Effector memory CD8-positive, alpha-beta T cell (primary cell): ENCODE results near the gene NPEPL1.

Source experiments
- ATAC-seq: fragments of 150-1000 bp; cut with Tn5 transposase; replicated peaks from 2 replicates; pipeline ENCODE4 v1.10.0; 2021; ENCODE audit warnings: mild to moderate bottlenecking, moderate library complexity
- DNase-seq, 3 experiments: peaks; one replicate each; pipeline ENCODE4 v3.0.0; 2021
- H3K27ac Mint-ChIP-seq, 2 donors: one replicate each; pipeline ENCODE4 v1.8.0; 2022; ENCODE audit warnings: mild to moderate bottlenecking in 2 of 2, mixed read lengths in 2 of 2, moderate library complexity in 2 of 2
- H3K27me3 Mint-ChIP-seq, 2 donors: one replicate each; pipeline ENCODE4 v1.8.0; 2022; ENCODE audit warnings: mixed read lengths in 2 of 2
- H3K36me3 Mint-ChIP-seq: one replicate; pipeline ENCODE4 v1.8.0; 2022; ENCODE audit warnings: mild to moderate bottlenecking, moderate library complexity, mixed read lengths; ENCODE audit not compliant: insufficient read depth
- H3K4me1 Mint-ChIP-seq, 2 donors: one replicate each; pipeline ENCODE4 v1.8.0; 2022; ENCODE audit warnings: low read depth in 2 of 2, mixed read lengths in 2 of 2
- H3K4me3 Mint-ChIP-seq, 2 donors: one replicate each; pipeline ENCODE4 v1.8.0; 2022; ENCODE audit warnings: mild to moderate bottlenecking in 2 of 2, mixed read lengths in 2 of 2, moderate library complexity in 2 of 2
- H3K9me3 Mint-ChIP-seq, 2 donors: one replicate each; pipeline ENCODE4 v1.8.0; 2022; ENCODE audit warnings: mixed read lengths in 2 of 2

NPEPL1 gene

GRCh38 chr20:58664331-58664730 lies 28.3 kb upstream of the NPEPL1 start:
- Mint-ChIP-seq H3K4me1 (peaks cover 24 to 50% of the 10 kb centered on the region in 2 donors), H3K27ac (peak overlapping the region in 1 of 2 donors; percentile 64), H3K36me3 (peaks cover 41% of the 10 kb centered on the region), H3K9me3 (no peaks in the 10 kb centered on the region), H3K4me3 (no peak overlapping the region), H3K27me3 (no peaks in the 10 kb centered on the region)
- no peak for DNase-seq
- no peak for ATAC-seq

DNA sequence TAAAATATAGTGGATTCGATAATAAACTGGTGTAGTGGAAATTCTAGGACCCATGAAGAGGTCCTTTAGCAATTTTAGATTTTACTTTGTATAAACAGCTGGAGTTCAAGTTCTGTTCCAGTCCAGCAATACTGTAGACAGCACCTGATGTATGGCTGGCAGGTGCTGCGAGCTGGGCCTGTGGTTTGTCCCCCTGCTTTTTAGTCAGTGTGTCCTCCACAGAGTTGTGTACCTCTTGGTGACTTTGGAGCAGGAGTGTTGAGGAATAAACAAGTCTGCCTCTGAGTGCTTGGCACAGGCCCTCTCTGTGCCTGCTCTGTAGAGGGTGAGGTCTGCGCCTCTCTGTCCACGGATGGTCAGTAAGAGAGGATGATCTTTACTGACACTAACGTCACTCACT lies 27.7 kb upstream of the NPEPL1 start:
- no peaks in the 10 kb centered on the region for H3K9me3 Mint-ChIP-seq
- H3K4me3 Mint-ChIP-seq, result no peak overlapping the region
- no peaks in the 10 kb centered on the region for H3K27me3 Mint-ChIP-seq
- ATAC-seq (no peak), DNase-seq (no peak)
- peaks cover 44% of the 10 kb centered on the region for H3K36me3 Mint-ChIP-seq
- H3K27ac Mint-ChIP-seq, result peak overlapping the region in 1 of 2 donors; percentile 41
- H3K4me1 Mint-ChIP-seq, result peaks cover 19 to 45% of the 10 kb centered on the region in 2 donors

DNA sequence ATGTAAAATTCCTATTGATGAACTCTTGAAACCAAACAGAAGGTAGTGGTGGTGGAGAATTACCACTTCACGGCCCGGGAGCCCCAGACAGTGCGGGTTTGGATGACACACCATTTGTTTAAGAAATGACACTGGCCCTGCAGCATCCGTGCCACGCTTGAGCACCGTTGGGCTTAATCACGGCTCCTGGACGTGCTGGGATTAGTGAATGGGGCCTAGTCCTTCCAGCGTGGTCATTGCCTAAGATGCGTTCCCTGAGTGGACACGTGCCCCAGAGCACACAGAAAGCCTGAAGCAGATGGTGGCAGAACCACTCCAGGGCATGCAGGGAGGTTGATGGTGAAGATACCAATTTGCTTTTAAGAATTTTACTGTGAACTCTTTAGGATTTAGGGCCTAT lies 27.0 kb upstream of the NPEPL1 start:
- no peaks in the 10 kb centered on the region for H3K27me3 Mint-ChIP-seq
- H3K4me3 Mint-ChIP-seq, result no peak overlapping the region
- H3K9me3 Mint-ChIP-seq, result no peaks in the 10 kb centered on the region
- peak overlapping the region in 1 of 2 donors; percentile 41 for H3K27ac Mint-ChIP-seq
- DNase-seq (no peak), ATAC-seq (no peak)
- H3K4me1 Mint-ChIP-seq, result peaks cover 16 to 39% of the 10 kb centered on the region in 2 donors
- H3K36me3 Mint-ChIP-seq, result peaks cover 49% of the 10 kb centered on the region

DNA sequence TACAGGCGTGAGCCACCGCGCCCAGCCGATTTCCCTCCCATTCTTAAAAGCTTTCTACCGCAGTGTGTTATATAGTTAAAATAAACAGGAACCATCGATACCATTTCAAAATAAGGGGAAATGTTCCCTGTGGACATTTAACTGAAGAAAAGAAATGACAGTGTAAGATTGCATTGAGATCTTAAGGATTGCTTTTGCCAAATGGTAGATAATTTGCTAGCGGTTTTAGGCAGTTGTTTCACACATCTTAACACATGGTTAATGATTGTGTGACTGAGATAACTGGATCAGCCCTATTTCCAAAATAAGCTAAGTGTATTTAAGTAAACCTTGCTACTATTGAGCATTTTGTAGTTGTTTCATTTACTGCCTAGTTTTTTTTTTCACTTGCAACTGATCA lies 25.9 kb upstream of the NPEPL1 start:
- DNase-seq (no peak), ATAC-seq (no peak)
- H3K27me3 Mint-ChIP-seq, result no peaks in the 10 kb centered on the region
- H3K36me3 Mint-ChIP-seq, result peaks cover 43% of the 10 kb centered on the region
- H3K4me1 Mint-ChIP-seq, result peaks cover 7 to 29% of the 10 kb centered on the region in 2 donors
- no peak overlapping the region for H3K27ac Mint-ChIP-seq
- H3K4me3 Mint-ChIP-seq, result no peak overlapping the region
- no peaks in the 10 kb centered on the region for H3K9me3 Mint-ChIP-seq

DNA sequence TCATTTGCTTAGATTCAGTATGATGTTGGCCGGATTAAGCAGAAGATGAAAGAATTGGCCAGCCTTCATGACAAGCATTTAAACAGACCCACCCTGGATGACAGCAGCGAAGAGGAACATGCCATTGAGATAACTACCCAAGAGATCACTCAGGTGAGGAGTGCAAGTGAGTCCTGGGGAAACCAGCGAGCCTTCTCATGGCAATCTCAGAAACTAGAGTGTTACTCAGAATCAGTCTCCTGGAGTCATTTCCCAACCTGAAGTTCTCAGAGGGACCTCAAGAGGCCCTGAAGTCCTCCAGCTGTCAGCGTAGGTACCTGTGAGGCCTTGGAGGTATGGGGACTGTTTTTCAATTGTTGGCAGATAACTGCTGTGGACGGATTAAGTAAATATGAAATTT lies 24.6 kb upstream of the NPEPL1 start:
- ATAC-seq, result no peak
- Mint-ChIP-seq H3K4me3 (no peak overlapping the region), H3K27ac (no peak overlapping the region), H3K36me3 (peaks cover 48% of the 10 kb centered on the region), H3K9me3 (no peaks in the 10 kb centered on the region), H3K27me3 (no peaks in the 10 kb centered on the region), H3K4me1 (peaks cover 2 to 22% of the 10 kb centered on the region in 2 donors)
- DNase-seq, result no peak

DNA sequence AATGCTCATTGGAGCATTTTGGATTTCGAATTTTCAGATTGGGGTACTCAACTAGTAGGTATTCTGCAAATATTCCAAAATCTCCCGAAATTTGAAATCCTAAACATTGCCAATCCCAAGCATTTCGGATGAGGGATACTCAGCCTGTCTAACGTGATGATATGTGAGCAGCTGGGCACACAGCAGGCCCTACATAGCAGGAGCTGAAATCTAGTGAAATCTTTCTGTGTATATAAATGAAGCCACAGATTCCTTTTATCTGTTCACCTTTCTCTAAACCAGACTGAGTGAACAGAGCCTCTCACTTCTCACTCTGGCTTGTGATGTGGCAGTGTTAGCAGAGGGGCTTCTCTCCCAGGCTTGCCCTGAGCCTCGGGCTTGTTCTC lies 23.7 kb upstream of the NPEPL1 start:
- Mint-ChIP-seq H3K4me3 (no peak overlapping the region), H3K27ac (no peak overlapping the region), H3K4me1 (peaks cover 2 to 15% of the 10 kb centered on the region in 2 donors), H3K9me3 (no peaks in the 10 kb centered on the region), H3K36me3 (peaks cover 52% of the 10 kb centered on the region), H3K27me3 (no peaks in the 10 kb centered on the region)
- ATAC-seq (no peak), DNase-seq (no peak)

DNA sequence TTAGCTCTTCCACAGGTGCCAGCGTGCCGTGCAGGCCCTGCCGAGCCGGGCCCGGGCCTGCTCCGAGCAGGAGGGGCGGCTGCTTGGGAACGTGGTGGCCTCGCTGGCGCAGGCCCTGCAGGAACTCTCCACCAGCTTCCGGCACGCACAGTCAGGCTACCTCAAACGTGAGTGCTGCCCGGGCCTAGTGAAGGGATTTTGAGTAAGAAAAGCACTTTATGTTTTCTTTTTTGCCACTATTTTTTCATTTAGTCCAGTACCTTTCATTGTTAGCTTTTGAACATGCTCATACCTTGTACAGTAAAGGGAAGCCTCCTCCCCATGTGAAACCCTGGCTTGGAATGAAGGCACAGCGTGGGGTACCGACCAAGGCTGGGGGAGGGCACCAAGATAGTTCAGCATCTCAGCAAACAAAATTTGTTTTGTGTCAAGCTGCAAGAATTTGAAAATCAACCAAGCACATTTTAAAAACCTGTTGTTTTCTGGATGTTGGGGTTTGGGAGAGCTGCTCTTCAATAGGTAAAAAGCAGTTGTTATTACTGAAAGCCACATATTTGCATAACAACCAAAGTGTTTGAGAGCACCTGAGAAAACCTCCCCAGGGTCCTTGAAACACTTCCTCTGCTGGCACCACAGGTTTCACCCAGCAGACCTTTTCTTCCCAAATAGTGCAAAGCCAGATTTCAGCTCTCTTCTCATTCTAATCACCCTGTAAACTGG lies 23.2 kb upstream of the NPEPL1 start:
- Mint-ChIP-seq H3K9me3 (no peaks in the 10 kb centered on the region), H3K4me3 (no peak overlapping the region), H3K36me3 (peaks cover 58% of the 10 kb centered on the region), H3K27me3 (no peaks in the 10 kb centered on the region), H3K27ac (no peak overlapping the region), H3K4me1 (peaks cover 2 to 14% of the 10 kb centered on the region in 2 donors)
- DNase-seq (no peak), ATAC-seq (no peak)

DNA sequence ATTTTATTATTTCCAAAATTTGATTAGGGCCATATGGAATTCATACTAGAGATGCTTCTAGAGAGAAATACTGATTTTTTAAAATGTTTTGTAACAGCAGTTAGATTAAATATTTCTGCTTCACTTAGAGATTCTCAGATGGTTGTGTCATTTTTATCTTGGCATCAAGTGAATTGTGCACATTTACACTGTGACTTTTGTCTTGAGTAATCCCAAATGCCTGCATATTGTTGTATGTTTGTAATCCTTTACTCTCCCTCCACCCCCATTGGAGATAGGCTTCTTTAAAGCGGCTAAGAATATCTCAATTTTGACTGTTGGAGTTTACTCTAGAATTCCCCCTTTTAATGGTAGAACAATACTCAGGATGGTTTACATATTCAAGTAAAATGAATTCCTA lies 22.5 kb upstream of the NPEPL1 start:
- H3K9me3 Mint-ChIP-seq, result no peaks in the 10 kb centered on the region
- ATAC-seq (no peak), DNase-seq (no peak)
- H3K4me3 Mint-ChIP-seq, result no peak overlapping the region
- no peaks in the 10 kb centered on the region for H3K27me3 Mint-ChIP-seq
- H3K36me3 Mint-ChIP-seq, result peaks cover 64% of the 10 kb centered on the region
- peaks cover 2 to 14% of the 10 kb centered on the region in 2 donors for H3K4me1 Mint-ChIP-seq
- peak overlapping the region in 1 of 2 donors; percentile 17 for H3K27ac Mint-ChIP-seq

DNA sequence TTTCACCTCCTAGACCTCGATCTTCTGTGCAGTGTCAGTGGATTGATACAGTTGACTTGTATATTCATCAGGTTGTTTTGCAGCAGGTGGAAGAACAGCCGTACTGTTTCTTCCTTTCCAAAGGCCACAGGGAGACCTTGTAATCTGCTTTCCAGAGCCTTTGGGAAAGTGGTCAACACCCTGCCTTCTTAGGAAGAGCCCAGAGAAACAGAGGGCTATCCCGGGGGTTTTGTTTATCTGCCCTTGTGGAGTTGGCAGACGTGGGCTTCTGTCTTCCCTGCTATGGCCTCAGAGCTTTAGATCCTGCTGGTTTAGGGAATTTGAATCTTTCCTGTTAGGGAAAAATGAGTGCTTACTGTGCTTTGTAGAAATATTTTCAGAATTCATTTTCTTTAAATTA lies 21.9 kb upstream of the NPEPL1 start:
- Mint-ChIP-seq H3K9me3 (no peaks in the 10 kb centered on the region), H3K4me1 (peaks cover 2 to 8% of the 10 kb centered on the region in 2 donors), H3K27me3 (no peaks in the 10 kb centered on the region), H3K36me3 (peaks cover 70% of the 10 kb centered on the region), H3K27ac (peak overlapping the region in 1 of 2 donors; percentile 17), H3K4me3 (no peak overlapping the region)
- DNase-seq (no peak), ATAC-seq (no peak)

DNA sequence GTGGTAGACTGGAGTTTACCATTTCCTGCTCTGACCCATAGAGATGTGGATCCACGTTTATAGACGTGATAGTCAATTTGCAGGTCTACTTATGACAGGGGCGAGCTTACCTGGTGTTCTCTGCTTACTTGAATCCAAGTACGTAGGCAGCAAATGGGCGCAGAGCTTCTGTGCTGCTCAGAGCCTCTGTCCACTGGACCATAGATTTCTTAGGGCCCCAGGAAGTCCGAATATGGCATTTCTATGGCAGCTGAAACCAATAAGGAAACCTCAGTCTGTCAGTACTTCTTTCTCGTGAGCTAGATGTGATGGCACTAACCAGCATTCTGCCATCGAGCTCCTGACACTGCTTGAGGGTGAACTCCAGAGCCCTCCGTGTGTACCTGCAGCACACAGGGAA lies 19.5 kb upstream of the NPEPL1 start:
- no peaks in the 10 kb centered on the region for H3K27me3 Mint-ChIP-seq

GRCh38 chr20:58675146-58675584 lies 17.4 kb upstream of the NPEPL1 start:
- H3K4me1 Mint-ChIP-seq, result peaks cover 0 to 2% of the 10 kb centered on the region in 2 donors
- DNase-seq, result no peak
- H3K9me3 Mint-ChIP-seq, result no peaks in the 10 kb centered on the region
- H3K4me3 Mint-ChIP-seq, result no peak overlapping the region
- no peak for ATAC-seq
- no peaks in the 10 kb centered on the region for H3K27me3 Mint-ChIP-seq
- peaks cover 65% of the 10 kb centered on the region for H3K36me3 Mint-ChIP-seq
- no peak overlapping the region for H3K27ac Mint-ChIP-seq

More for the DNA sequence above, 19.5 kb upstream of the NPEPL1 start:
- ATAC-seq (no peak), DNase-seq (no peak)
- H3K9me3 Mint-ChIP-seq, result no peaks in the 10 kb centered on the region
- H3K4me3 Mint-ChIP-seq, result no peak overlapping the region
- H3K4me1 Mint-ChIP-seq, result no peaks in the 10 kb centered on the region
- peaks cover 70% of the 10 kb centered on the region for H3K36me3 Mint-ChIP-seq
- H3K27ac Mint-ChIP-seq, result peak overlapping the region in 1 of 2 donors; percentile 20

DNA sequence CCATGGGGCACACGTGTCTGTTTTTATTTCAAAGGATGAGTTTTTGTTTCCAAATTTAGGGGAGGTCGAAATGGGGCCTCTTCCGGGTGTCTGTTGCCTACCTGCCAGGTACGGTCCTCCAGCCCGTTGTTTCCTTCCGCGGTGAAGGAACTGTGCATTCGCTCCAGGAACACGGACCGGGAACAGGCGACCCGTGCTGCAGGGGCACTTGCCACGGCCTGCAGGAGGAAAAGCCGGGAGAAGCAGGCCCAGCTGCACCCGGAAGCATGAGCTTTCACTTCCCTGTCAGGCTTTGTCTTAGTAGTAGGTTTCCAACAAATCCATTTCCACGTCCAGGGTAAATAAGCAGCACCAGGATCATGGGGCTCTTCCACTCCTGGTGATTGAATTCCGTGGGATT lies 17.0 kb upstream of the NPEPL1 start:
- DNase-seq, result no peak
- no peak overlapping the region for H3K27ac Mint-ChIP-seq
- H3K4me3 Mint-ChIP-seq, result no peak overlapping the region
- H3K9me3 Mint-ChIP-seq, result no peaks in the 10 kb centered on the region
- peaks cover 0 to 2% of the 10 kb centered on the region in 2 donors for H3K4me1 Mint-ChIP-seq
- peaks cover 65% of the 10 kb centered on the region for H3K36me3 Mint-ChIP-seq
- no peaks in the 10 kb centered on the region for H3K27me3 Mint-ChIP-seq
- no peak for ATAC-seq

GRCh38 chr20:58676161-58676560 lies 16.4 kb upstream of the NPEPL1 start:
- no peaks in the 10 kb centered on the region for H3K9me3 Mint-ChIP-seq
- no peak overlapping the region for H3K27ac Mint-ChIP-seq
- H3K4me1 Mint-ChIP-seq, result peaks cover 0 to 2% of the 10 kb centered on the region in 2 donors
- DNase-seq, result no peak
- H3K36me3 Mint-ChIP-seq, result peaks cover 62% of the 10 kb centered on the region
- no peak overlapping the region for H3K4me3 Mint-ChIP-seq
- no peaks in the 10 kb centered on the region for H3K27me3 Mint-ChIP-seq
- ATAC-seq, result no peak

DNA sequence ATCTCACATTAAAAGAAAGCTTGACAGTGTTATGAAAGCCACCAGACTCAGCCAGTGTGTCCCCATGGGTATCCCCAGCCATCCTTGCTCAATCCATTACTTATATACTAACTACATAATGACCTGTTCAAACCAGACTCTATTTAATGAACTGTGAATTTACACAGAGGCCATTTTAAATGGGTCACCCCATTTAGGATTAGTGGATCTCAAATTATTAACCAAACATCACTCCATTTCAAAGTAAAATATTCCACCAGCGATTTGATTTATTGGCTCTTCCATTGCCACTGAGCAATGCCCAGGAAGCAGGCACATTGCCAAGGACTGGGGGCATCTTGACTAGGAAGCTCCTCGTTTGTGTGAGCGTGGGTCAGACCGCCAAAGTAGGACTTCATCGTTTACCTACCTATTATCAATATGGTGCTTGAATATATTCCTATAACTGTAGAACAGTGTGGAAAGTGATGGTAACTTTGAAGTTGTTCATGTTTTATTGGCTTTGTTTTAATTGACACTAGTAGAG lies 15.5 kb upstream of the NPEPL1 start:
- Mint-ChIP-seq H3K27me3 (no peaks in the 10 kb centered on the region), H3K4me1 (peaks cover 0 to 2% of the 10 kb centered on the region in 2 donors), H3K9me3 (no peaks in the 10 kb centered on the region), H3K36me3 (peaks cover 56% of the 10 kb centered on the region), H3K4me3 (no peak overlapping the region), H3K27ac (peak overlapping the region in 1 of 2 donors; percentile 16)
- DNase-seq (no peak), ATAC-seq (no peak)
